Type B pancreatic cell (in vitro differentiated cells): ENCODE measurements around the gene GLT6D1. TPM values are rescaled to one million over a fixed set of nuclear protein-coding genes. Genes with fewer than 3 reads are reported as not detected.

Source experiments
- DNase-seq: peaks from one replicate; pipeline ENCODE4 v3.0.0; 2021; ENCODE audit warnings: mixed read lengths; ENCODE audit not compliant: unreplicated experiment; ENCODE audit errors: extremely low spot score
- H3K27ac Mint-ChIP-seq: 2 replicates; pipeline ENCODE4 v1.8.0; 2021; ENCODE audit warnings: mild to moderate bottlenecking, mixed read lengths
- H3K27me3 Mint-ChIP-seq: 2 replicates; pipeline ENCODE4 v1.8.0; 2021; ENCODE audit warnings: mixed read lengths
- H3K36me3 Mint-ChIP-seq: 2 replicates; pipeline ENCODE4 v1.8.0; 2021; ENCODE audit warnings: mixed read lengths
- H3K4me1 Mint-ChIP-seq: one replicate; pipeline ENCODE4 v1.8.0; 2021; ENCODE audit warnings: mixed read lengths; ENCODE audit not compliant: unreplicated experiment
- H3K4me3 Mint-ChIP-seq: 2 replicates; pipeline ENCODE4 v1.8.0; 2021; ENCODE audit warnings: mild to moderate bottlenecking, mixed read lengths
- H3K9me3 Mint-ChIP-seq: 2 replicates; pipeline ENCODE4 v1.8.0; 2021; ENCODE audit warnings: mixed read lengths
- CTCF ChIP-seq: fragments of 200-600 bp; sonication (generic); conservative IDR thresholded peaks from 2 replicates; pipeline ENCODE4 v1.5.0; 2021; ENCODE audit warnings: antibody characterized with exemption, mild to moderate bottlenecking
- total RNA-seq: library from RNA; stranded (reverse); gene quantifications from 2 replicates; pipeline ENCODE4 v1.2.1, GENCODE V29; 2021; ENCODE audit warnings: low replicate concordance

Gene GLT6D1
- total RNA-seq, 1 donor from 2014 or later = not detected

DNA sequence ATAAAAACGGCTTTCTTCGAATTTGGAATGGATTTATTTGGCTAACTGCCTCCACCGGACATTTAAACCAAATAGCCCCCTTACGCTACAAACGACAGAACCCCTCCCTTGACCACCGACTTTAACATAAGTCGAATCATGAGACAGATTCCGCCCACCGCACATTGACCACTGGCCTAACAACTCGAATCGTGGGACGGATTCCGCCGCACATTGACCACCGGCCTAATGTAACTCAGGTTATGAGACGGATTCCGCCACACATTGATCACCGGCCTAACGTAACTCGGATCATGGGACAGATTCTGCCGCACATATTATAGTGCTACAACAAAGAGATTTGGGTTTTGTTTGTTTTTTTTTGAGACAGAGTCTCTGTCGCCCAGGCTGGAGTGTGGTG is 21.1 kb upstream of the GLT6D1 start:
- Mint-ChIP-seq H3K36me3 (no peaks in the 10 kb centered on the region), H3K27ac (no peak overlapping the region), H3K27me3 (no peaks in the 10 kb centered on the region), H3K4me3 (no peak overlapping the region), H3K9me3 (no peaks in the 10 kb centered on the region), H3K4me1 (peaks cover 14% of the 10 kb centered on the region)
- TF ChIP-seq CTCF = no peak
- no peak for DNase-seq

GRCh38 chr9:135659252-135659651 is 19.9 kb upstream of the GLT6D1 start:
- H3K9me3 Mint-ChIP-seq = no peaks in the 10 kb centered on the region
- no peak for TF ChIP-seq CTCF
- H3K4me1 Mint-ChIP-seq = peaks cover 11% of the 10 kb centered on the region
- no peak overlapping the region for H3K27ac Mint-ChIP-seq
- no peaks in the 10 kb centered on the region for H3K27me3 Mint-ChIP-seq
- no peak overlapping the region for H3K4me3 Mint-ChIP-seq
- H3K36me3 Mint-ChIP-seq = no peaks in the 10 kb centered on the region
- DNase-seq = no peak

DNA sequence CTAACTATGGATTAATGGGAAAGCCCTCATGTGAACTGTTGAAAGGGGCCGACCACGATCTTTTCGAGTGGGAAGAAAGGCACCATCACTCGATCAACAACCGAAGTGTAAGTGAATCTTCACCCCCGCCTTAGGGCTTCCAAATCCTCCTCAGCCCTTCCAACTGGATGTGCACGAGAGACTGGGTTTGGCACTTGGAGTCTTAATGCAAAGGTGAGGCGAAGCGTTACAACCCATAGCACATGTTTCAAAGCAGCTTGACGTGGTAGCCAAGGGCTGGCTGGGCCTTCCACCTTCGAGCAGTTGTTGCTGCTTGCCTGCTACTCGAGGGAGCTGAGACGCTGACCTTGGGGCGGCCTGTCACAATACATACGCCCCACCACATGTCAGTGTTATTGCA is 18.1 kb upstream of the GLT6D1 start:
- H3K27me3 Mint-ChIP-seq = no peaks in the 10 kb centered on the region
- TF ChIP-seq CTCF = no peak
- no peak overlapping the region for H3K4me3 Mint-ChIP-seq
- no peak overlapping the region for H3K27ac Mint-ChIP-seq
- no peaks in the 10 kb centered on the region for H3K9me3 Mint-ChIP-seq
- no peaks in the 10 kb centered on the region for H3K36me3 Mint-ChIP-seq
- peaks cover 8% of the 10 kb centered on the region for H3K4me1 Mint-ChIP-seq
- no peak for DNase-seq

- DNase-seq = no peak
- Mint-ChIP-seq H3K27me3 (no peaks in the 10 kb centered on the region), H3K36me3 (no peaks in the 10 kb centered on the region), H3K9me3 (peaks cover 2% of the 10 kb centered on the region), H3K27ac (no peak overlapping the region), H3K4me1 (no peaks in the 10 kb centered on the region), H3K4me3 (no peak overlapping the region)
- no peak for TF ChIP-seq CTCF
These were observed 16.0 kb upstream of the GLT6D1 start for GRCh38 chr9:135655317-135655716.

DNA sequence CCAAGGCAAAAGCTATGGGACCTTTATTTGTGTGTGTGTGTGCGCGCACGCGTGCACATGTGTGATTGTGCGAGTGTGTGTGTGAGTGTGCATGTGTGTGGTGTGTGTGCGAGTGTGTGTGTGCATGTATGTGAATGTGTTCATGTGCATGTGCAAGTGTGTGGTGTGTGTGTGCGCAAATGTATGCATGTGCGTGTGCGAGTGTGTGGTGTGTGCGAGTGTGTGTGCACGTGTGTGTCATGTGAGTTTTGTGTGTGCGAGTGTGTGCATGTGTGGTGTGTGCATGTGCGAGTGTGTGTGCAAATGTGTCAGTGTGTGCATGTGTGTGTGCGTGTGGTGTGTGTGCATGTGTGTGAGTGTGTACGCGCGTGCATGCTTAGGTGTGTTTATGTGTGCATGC is 11.1 kb upstream of the GLT6D1 start:
- H3K27me3 Mint-ChIP-seq = no peaks in the 10 kb centered on the region
- TF ChIP-seq CTCF = no peak
- H3K4me3 Mint-ChIP-seq = no peak overlapping the region
- no peaks in the 10 kb centered on the region for H3K36me3 Mint-ChIP-seq
- no peak overlapping the region for H3K27ac Mint-ChIP-seq
- H3K9me3 Mint-ChIP-seq = peaks cover 12% of the 10 kb centered on the region
- DNase-seq = no peak
- no peaks in the 10 kb centered on the region for H3K4me1 Mint-ChIP-seq

DNA sequence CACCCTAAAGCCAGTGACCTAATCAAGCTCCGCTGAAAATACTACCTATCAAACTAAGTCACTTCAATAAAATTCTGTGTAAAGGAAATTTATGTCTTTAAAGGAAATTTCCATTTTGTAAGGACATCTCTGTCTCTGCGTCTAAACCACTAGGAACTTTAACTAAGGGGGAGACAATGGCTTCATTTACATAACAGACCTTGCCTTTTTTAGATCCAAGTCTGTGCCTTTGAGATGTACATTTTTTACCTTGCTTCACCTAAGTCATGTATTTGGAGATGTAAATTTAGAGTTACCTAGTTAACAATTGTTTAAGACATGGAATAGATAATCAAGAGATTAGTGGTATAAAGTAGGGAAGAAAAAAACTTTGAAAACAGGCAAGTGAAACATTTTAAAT is 10.2 kb upstream of the GLT6D1 start:
- Mint-ChIP-seq H3K4me3 (no peak overlapping the region), H3K27ac (no peak overlapping the region), H3K4me1 (no peaks in the 10 kb centered on the region), H3K27me3 (peaks cover 3% of the 10 kb centered on the region), H3K36me3 (no peaks in the 10 kb centered on the region), H3K9me3 (peaks cover 21% of the 10 kb centered on the region)
- no peak for DNase-seq
- no peak for TF ChIP-seq CTCF
